HEK293 (cell line): ENCODE data around the gene XIRP2.

Experiments used
- CTCF ChIA-PET: fragments of 350-600 bp; formaldehyde crosslinking; extraction: SDS; loops from one replicate; lab custom pipeline; 2021; ENCODE audit warnings: antibody characterized with exemption; lab: Yijun Ruan, JAX
- POLR2A ChIA-PET: fragments of 300-600 bp; formaldehyde crosslinking; extraction: SDS; loops from one replicate; lab custom pipeline; 2020; ENCODE audit warnings: antibody characterized with exemption, inconsistent platforms; lab: Yijun Ruan, JAX
- H3K27ac ChIP-seq: fragments of 200-500 bp; sonication (Bioruptor generic); 2 replicates; pipeline ENCODE4 v1.5.1; 2014; ENCODE audit warnings: low read depth, low read length, control low read depth, inconsistent platforms; ENCODE audit errors: extremely low read depth
- H3K36me3 ChIP-seq, 2 experiments: fragments of 200-500 bp in 1 of 2; sonication (Bioruptor generic) in 1 of 2; 1 replicate in 1 of 2; 2 replicates in 1 of 2; pipeline ENCODE4 v1.5.1; 2014 to 2017; ENCODE audit warnings: inconsistent platforms in 2 of 2, low read length in 2 of 2; ENCODE audit not compliant: control insufficient read depth in 2 of 2, insufficient read depth in 1 of 2
- H3K4me1 ChIP-seq: fragments of 200-500 bp; sonication (Bioruptor generic); 2 replicates; pipeline ENCODE4 v1.5.1; 2014; ENCODE audit warnings: mild to moderate bottlenecking, low read length, inconsistent platforms; ENCODE audit not compliant: control insufficient read depth, insufficient read depth
- H3K4me3 ChIP-seq: 2 replicates; pipeline ENCODE4 v1.5.1; 2011; ENCODE audit warnings: low read depth, mild to moderate bottlenecking, control low read depth, low read length, moderate library complexity
- H3K9me3 ChIP-seq: fragments of 200-500 bp; sonication (Bioruptor generic); 2 replicates; pipeline ENCODE4 v1.5.1; 2014; ENCODE audit warnings: low read depth, low read length, inconsistent platforms; ENCODE audit not compliant: control insufficient read depth, insufficient read depth
- GFI1B ChIP-seq: fragments of 450-650 bp; formaldehyde crosslinking; IDR thresholded peaks from 2 replicates; pipeline ENCODE4 v1.5.1; 2016; ENCODE audit warnings: missing biosample characterization, missing genetic modification characterization
- SCRT2 ChIP-seq: fragments of 450-650 bp; formaldehyde crosslinking; IDR thresholded peaks from 2 replicates; pipeline ENCODE4 v1.5.1; 2016; ENCODE audit warnings: missing biosample characterization, missing genetic modification characterization
- SP3 ChIP-seq: fragments of 450-650 bp; formaldehyde crosslinking; IDR thresholded peaks from 2 replicates; pipeline ENCODE4 v1.5.1; 2016; ENCODE audit warnings: missing biosample characterization, missing genetic modification characterization
- ZBTB1 ChIP-seq: fragments of 450-650 bp; formaldehyde crosslinking; IDR thresholded peaks from 2 replicates; pipeline ENCODE4 v1.5.1; 2016; ENCODE audit warnings: missing biosample characterization, missing genetic modification characterization
- ZFP69B ChIP-seq: fragments of 450-650 bp; formaldehyde crosslinking; IDR thresholded peaks from 2 replicates; pipeline ENCODE4 v1.5.1; 2016; ENCODE audit warnings: missing biosample characterization, missing genetic modification characterization
- ZNF132 ChIP-seq: fragments of 450-650 bp; formaldehyde crosslinking; IDR thresholded peaks from 2 replicates; pipeline ENCODE4 v1.5.1; 2017; ENCODE audit warnings: missing biosample characterization, missing genetic modification characterization, borderline replicate concordance
- ZNF133 ChIP-seq: fragments of 450-650 bp; formaldehyde crosslinking; IDR thresholded peaks from 2 replicates; pipeline ENCODE4 v1.5.1; 2016; ENCODE audit warnings: missing biosample characterization, missing genetic modification characterization
- ZNF24 ChIP-seq: fragments of 450-650 bp; formaldehyde crosslinking; IDR thresholded peaks from 2 replicates; pipeline ENCODE4 v1.5.1; 2016; ENCODE audit warnings: missing biosample characterization, missing genetic modification characterization
- ZNF354C ChIP-seq: fragments of 450-650 bp; formaldehyde crosslinking; IDR thresholded peaks from 2 replicates; pipeline ENCODE4 v1.5.1; 2016; ENCODE audit warnings: missing biosample characterization, missing genetic modification characterization, low read depth, borderline replicate concordance
- ZNF366 ChIP-seq: fragments of 450-650 bp; formaldehyde crosslinking; conservative IDR thresholded peaks from 2 replicates; pipeline ENCODE4 v1.5.1; 2016; ENCODE audit warnings: missing biosample characterization, missing genetic modification characterization
- ZNF391 ChIP-seq: fragments of 450-650 bp; formaldehyde crosslinking; IDR thresholded peaks from 2 replicates; pipeline ENCODE4 v1.5.1; 2016; ENCODE audit warnings: low read depth, missing biosample characterization, missing genetic modification characterization, borderline replicate concordance
- ZNF433 ChIP-seq: fragments of 450-650 bp; formaldehyde crosslinking; IDR thresholded peaks from 2 replicates; pipeline ENCODE4 v1.5.1; 2016; ENCODE audit warnings: missing biosample characterization, missing genetic modification characterization, low read depth
- ZNF571 ChIP-seq: fragments of 450-650 bp; formaldehyde crosslinking; IDR thresholded peaks from 2 replicates; pipeline ENCODE4 v1.5.0; 2017; ENCODE audit warnings: missing biosample characterization, missing genetic modification characterization
- ZNF610 ChIP-seq: fragments of 450-650 bp; formaldehyde crosslinking; IDR thresholded peaks from 2 replicates; pipeline ENCODE4 v1.5.1; 2016; ENCODE audit warnings: missing biosample characterization, missing genetic modification characterization, borderline replicate concordance
- ZNF701 ChIP-seq: fragments of 450-650 bp; formaldehyde crosslinking; IDR thresholded peaks from 2 replicates; pipeline ENCODE4 v1.5.1; 2016; ENCODE audit warnings: missing biosample characterization, missing genetic modification characterization
- ZSCAN23 ChIP-seq: fragments of 450-650 bp; formaldehyde crosslinking; IDR thresholded peaks from 2 replicates; pipeline ENCODE4 v1.5.1; 2016; ENCODE audit warnings: missing biosample characterization, missing genetic modification characterization
- TF ChIP-seq, protein P1 (sequence below): fragments of 450-650 bp; formaldehyde crosslinking; IDR thresholded peaks from 2 replicates; pipeline ENCODE4 v1.5.1; 2017; ENCODE audit warnings: missing biosample characterization, missing genetic modification characterization
- TF ChIP-seq, protein P2 (sequence below): fragments of 450-650 bp; formaldehyde crosslinking; IDR thresholded peaks from 2 replicates; pipeline ENCODE4 v1.5.0; 2017; ENCODE audit warnings: missing biosample characterization, missing genetic modification characterization, borderline replicate concordance
- TF ChIP-seq, protein P3 (sequence below): fragments of 450-650 bp; formaldehyde crosslinking; IDR thresholded peaks from 2 replicates; pipeline ENCODE4 v1.5.1; 2016; ENCODE audit warnings: missing biosample characterization, missing genetic modification characterization, borderline replicate concordance
- TF ChIP-seq, protein P4 (sequence below): fragments of 450-650 bp; formaldehyde crosslinking; IDR thresholded peaks from 2 replicates; pipeline ENCODE4 v1.5.1; 2017; ENCODE audit warnings: missing biosample characterization, missing genetic modification characterization

Gene XIRP2

DNA sequence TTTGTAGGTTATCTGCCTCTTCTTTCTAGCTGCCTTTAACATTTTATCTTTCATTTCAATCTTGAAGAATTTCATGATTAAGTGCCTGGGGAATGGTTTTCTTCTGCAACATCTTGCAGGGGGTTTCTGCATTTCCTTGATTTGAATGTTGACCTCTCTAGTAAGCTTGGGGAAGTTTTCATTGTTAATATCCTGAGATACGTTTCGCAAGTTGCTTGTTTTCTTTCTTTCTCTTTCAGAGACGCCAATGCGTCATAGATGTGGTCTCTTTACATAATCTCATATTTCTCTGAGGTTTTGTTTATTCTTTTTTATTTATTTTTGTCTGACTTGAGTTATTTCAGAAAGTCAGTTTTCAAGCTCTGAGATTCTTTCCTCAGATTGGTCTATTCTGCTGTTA lies 225.7 kb downstream of the XIRP2 start:
- Histone ChIP-seq H3K4me3 (no peak overlapping the region), H3K36me3 (no peaks in the 10 kb centered on the region), H3K9me3 (no peaks in the 10 kb centered on the region), H3K27ac (no peak overlapping the region), H3K4me1 (no peaks in the 10 kb centered on the region)
- TF ChIP-seq ZNF132 (tag by site-specific recombination) = no peak
- TF ChIP-seq, protein P1, sequence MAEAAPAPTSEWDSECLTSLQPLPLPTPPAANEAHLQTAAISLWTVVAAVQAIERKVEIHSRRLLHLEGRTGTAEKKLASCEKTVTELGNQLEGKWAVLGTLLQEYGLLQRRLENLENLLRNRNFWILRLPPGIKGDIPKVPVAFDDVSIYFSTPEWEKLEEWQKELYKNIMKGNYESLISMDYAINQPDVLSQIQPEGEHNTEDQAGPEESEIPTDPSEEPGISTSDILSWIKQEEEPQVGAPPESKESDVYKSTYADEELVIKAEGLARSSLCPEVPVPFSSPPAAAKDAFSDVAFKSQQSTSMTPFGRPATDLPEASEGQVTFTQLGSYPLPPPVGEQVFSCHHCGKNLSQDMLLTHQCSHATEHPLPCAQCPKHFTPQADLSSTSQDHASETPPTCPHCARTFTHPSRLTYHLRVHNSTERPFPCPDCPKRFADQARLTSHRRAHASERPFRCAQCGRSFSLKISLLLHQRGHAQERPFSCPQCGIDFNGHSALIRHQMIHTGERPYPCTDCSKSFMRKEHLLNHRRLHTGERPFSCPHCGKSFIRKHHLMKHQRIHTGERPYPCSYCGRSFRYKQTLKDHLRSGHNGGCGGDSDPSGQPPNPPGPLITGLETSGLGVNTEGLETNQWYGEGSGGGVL (tag by site-specific recombination) = no peak
- TF ChIP-seq ZNF610 (tag by site-specific recombination) = no peak
- TF ChIP-seq GFI1B (tag by site-specific recombination) = no peak
- no peak for TF ChIP-seq ZNF391
- TF ChIP-seq, protein P2, sequence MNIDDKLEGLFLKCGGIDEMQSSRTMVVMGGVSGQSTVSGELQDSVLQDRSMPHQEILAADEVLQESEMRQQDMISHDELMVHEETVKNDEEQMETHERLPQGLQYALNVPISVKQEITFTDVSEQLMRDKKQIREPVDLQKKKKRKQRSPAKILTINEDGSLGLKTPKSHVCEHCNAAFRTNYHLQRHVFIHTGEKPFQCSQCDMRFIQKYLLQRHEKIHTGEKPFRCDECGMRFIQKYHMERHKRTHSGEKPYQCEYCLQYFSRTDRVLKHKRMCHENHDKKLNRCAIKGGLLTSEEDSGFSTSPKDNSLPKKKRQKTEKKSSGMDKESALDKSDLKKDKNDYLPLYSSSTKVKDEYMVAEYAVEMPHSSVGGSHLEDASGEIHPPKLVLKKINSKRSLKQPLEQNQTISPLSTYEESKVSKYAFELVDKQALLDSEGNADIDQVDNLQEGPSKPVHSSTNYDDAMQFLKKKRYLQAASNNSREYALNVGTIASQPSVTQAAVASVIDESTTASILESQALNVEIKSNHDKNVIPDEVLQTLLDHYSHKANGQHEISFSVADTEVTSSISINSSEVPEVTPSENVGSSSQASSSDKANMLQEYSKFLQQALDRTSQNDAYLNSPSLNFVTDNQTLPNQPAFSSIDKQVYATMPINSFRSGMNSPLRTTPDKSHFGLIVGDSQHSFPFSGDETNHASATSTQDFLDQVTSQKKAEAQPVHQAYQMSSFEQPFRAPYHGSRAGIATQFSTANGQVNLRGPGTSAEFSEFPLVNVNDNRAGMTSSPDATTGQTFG = no peak
- no peak for TF ChIP-seq ZNF571 (tag by site-specific recombination)
- no peak for TF ChIP-seq ZNF366 (tag by site-specific recombination)
- no peak for TF ChIP-seq ZSCAN23 (tag by site-specific recombination)
- TF ChIP-seq ZNF701 = no peak
- TF ChIP-seq, protein P3, sequence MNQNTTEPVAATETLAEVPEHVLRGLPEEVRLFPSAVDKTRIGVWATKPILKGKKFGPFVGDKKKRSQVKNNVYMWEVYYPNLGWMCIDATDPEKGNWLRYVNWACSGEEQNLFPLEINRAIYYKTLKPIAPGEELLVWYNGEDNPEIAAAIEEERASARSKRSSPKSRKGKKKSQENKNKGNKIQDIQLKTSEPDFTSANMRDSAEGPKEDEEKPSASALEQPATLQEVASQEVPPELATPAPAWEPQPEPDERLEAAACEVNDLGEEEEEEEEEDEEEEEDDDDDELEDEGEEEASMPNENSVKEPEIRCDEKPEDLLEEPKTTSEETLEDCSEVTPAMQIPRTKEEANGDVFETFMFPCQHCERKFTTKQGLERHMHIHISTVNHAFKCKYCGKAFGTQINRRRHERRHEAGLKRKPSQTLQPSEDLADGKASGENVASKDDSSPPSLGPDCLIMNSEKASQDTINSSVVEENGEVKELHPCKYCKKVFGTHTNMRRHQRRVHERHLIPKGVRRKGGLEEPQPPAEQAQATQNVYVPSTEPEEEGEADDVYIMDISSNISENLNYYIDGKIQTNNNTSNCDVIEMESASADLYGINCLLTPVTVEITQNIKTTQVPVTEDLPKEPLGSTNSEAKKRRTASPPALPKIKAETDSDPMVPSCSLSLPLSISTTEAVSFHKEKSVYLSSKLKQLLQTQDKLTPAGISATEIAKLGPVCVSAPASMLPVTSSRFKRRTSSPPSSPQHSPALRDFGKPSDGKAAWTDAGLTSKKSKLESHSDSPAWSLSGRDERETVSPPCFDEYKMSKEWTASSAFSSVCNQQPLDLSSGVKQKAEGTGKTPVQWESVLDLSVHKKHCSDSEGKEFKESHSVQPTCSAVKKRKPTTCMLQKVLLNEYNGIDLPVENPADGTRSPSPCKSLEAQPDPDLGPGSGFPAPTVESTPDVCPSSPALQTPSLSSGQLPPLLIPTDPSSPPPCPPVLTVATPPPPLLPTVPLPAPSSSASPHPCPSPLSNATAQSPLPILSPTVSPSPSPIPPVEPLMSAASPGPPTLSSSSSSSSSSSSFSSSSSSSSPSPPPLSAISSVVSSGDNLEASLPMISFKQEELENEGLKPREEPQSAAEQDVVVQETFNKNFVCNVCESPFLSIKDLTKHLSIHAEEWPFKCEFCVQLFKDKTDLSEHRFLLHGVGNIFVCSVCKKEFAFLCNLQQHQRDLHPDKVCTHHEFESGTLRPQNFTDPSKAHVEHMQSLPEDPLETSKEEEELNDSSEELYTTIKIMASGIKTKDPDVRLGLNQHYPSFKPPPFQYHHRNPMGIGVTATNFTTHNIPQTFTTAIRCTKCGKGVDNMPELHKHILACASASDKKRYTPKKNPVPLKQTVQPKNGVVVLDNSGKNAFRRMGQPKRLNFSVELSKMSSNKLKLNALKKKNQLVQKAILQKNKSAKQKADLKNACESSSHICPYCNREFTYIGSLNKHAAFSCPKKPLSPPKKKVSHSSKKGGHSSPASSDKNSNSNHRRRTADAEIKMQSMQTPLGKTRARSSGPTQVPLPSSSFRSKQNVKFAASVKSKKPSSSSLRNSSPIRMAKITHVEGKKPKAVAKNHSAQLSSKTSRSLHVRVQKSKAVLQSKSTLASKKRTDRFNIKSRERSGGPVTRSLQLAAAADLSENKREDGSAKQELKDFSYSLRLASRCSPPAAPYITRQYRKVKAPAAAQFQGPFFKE = no peak
- TF ChIP-seq ZNF24 (tag by site-specific recombination) = no peak
- CTCF ChIA-PET = no interaction called here
- POLR2A ChIA-PET = no interaction called here

DNA sequence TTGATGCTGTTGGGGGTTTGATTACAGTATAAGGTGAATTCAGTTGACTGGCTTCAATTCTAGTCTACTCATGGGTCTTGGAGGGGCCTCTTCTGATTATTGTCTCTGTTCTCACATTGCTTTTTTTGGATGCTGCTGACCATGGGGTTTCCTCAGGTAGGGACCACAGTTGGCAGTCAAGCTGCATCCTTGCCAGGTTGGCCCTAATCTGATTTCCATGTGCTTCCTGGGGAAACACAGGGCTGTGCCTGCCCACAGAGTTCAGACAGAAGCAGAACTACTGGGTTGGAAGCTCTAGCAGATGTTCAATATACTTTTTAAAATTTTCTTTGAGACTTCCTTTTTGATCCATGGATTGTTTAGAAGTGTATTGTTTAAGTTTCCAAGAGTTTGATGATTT lies 227.3 kb downstream of the XIRP2 start:
- Histone ChIP-seq H3K9me3 (no peaks in the 10 kb centered on the region), H3K36me3 (no peaks in the 10 kb centered on the region), H3K27ac (no peak overlapping the region), H3K4me1 (no peaks in the 10 kb centered on the region), H3K4me3 (no peak overlapping the region)
- TF ChIP-seq ZBTB1 (tag by site-specific recombination) = no peak
- TF ChIP-seq ZFP69B (tag by site-specific recombination) = no peak
- no peak for TF ChIP-seq SP3 (tag by site-specific recombination)
- TF ChIP-seq ZNF354C (tag by site-specific recombination) = no peak
- no peak for TF ChIP-seq ZNF133 (tag by site-specific recombination)
- TF ChIP-seq, protein P4, sequence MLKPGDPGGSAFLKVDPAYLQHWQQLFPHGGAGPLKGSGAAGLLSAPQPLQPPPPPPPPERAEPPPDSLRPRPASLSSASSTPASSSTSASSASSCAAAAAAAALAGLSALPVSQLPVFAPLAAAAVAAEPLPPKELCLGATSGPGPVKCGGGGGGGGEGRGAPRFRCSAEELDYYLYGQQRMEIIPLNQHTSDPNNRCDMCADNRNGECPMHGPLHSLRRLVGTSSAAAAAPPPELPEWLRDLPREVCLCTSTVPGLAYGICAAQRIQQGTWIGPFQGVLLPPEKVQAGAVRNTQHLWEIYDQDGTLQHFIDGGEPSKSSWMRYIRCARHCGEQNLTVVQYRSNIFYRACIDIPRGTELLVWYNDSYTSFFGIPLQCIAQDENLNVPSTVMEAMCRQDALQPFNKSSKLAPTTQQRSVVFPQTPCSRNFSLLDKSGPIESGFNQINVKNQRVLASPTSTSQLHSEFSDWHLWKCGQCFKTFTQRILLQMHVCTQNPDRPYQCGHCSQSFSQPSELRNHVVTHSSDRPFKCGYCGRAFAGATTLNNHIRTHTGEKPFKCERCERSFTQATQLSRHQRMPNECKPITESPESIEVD (tag by site-specific recombination) = no peak
- no peak for TF ChIP-seq SCRT2 (tag by site-specific recombination)
- no peak for TF ChIP-seq ZNF433 (tag by site-specific recombination)
- CTCF ChIA-PET = no interaction called here
- POLR2A ChIA-PET = no interaction called here
